NB4 (cell line): Measurements from ENCODE around the gene RHPN2.

Source experiments
- DNase-seq: peaks from one replicate; pipeline ENCODE4 v3.0.0; 2010; ENCODE audit warnings: low read depth
- H3K4me3 ChIP-seq: one replicate; pipeline ENCODE4 v1.5.1; 2011; ENCODE audit warnings: mild to moderate bottlenecking, low read depth, low read length, moderate library complexity
- MAX ChIP-seq: IDR thresholded peaks from 2 replicates; pipeline ENCODE4 v1.6.1; 2011; ENCODE audit warnings: low read depth, low read length
- MYC ChIP-seq: IDR thresholded peaks from 2 replicates; pipeline ENCODE4 v1.6.1; 2011; ENCODE audit warnings: low read depth, low read length
- POLR2A ChIP-seq: IDR thresholded peaks from 2 replicates; pipeline ENCODE4 v1.6.1; 2011; ENCODE audit warnings: mild to moderate bottlenecking; ENCODE audit not compliant: insufficient read length; ENCODE audit errors: extremely low read depth
- TF ChIP-seq, protein P1 (sequence below): IDR thresholded peaks from one replicate; pipeline ENCODE4 v1.5.1; 2012; ENCODE audit warnings: low read depth, low read length

Gene RHPN2

GRCh38 chr19:33093420-33094210 lies 28.9 kb upstream of the RHPN2 start:
- DNase-seq, result no peak
- no peak overlapping the region for H3K4me3 ChIP-seq
- TF ChIP-seq MAX (no peak), MYC (no peak), POLR2A (no peak)
- TF ChIP-seq, protein P1, sequence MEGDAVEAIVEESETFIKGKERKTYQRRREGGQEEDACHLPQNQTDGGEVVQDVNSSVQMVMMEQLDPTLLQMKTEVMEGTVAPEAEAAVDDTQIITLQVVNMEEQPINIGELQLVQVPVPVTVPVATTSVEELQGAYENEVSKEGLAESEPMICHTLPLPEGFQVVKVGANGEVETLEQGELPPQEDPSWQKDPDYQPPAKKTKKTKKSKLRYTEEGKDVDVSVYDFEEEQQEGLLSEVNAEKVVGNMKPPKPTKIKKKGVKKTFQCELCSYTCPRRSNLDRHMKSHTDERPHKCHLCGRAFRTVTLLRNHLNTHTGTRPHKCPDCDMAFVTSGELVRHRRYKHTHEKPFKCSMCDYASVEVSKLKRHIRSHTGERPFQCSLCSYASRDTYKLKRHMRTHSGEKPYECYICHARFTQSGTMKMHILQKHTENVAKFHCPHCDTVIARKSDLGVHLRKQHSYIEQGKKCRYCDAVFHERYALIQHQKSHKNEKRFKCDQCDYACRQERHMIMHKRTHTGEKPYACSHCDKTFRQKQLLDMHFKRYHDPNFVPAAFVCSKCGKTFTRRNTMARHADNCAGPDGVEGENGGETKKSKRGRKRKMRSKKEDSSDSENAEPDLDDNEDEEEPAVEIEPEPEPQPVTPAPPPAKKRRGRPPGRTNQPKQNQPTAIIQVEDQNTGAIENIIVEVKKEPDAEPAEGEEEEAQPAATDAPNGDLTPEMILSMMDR, result no peak

DNA sequence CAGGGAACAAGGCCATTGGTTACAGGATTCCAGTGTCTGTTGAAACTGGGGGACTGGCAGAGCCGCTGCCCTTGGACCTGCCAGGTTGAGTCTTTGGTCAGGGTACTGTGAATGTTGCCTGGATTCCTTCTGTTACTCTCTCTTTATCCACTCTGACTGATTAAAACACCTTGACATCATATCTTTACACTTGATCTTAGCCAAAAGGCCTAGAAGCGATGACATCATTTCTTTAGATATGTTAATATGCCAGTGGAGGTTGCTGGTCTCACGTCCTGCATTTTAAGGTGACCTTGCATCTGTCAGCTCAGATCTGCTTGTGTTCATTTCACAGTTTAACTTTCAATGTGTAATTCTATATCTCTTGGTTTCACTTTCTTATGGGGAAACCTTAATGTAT lies 25.5 kb upstream of the RHPN2 start:
- H3K4me3 ChIP-seq, result no peak overlapping the region
- no peak for DNase-seq
- TF ChIP-seq MAX (no peak), MYC (no peak), POLR2A (no peak)
- TF ChIP-seq, protein P1, result no peak

DNA sequence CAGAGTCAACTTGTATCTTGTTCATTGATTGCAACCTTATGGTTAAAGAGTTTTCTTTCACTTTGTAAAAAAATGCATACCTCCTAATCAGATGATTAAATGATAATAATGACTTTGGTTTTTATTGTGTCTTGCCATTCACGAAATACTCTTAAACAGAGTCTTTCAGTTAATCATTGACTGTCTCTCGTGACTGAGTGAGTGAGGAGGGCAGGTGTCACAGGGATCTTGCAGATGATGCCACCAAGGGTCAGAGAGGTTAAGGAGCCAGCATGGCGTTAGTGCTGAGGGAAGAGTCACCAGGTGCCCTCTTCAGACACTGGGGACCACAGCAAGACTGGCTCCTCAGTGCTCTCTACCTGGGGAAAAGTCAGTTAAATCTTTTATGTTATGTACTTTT lies 24.3 kb upstream of the RHPN2 start:
- H3K4me3 ChIP-seq, result no peak overlapping the region
- TF ChIP-seq POLR2A (no peak), MAX (no peak), MYC (no peak)
- TF ChIP-seq, protein P1, result no peak
- DNase-seq, result no peak

GRCh38 chr19:33086955-33087354 lies 22.3 kb upstream of the RHPN2 start:
- TF ChIP-seq, protein P1, result no peak
- TF ChIP-seq MYC, result no peak
- no peak for TF ChIP-seq POLR2A
- TF ChIP-seq MAX, result no peak
- DNase-seq, result no peak
- no peak overlapping the region for H3K4me3 ChIP-seq

DNA sequence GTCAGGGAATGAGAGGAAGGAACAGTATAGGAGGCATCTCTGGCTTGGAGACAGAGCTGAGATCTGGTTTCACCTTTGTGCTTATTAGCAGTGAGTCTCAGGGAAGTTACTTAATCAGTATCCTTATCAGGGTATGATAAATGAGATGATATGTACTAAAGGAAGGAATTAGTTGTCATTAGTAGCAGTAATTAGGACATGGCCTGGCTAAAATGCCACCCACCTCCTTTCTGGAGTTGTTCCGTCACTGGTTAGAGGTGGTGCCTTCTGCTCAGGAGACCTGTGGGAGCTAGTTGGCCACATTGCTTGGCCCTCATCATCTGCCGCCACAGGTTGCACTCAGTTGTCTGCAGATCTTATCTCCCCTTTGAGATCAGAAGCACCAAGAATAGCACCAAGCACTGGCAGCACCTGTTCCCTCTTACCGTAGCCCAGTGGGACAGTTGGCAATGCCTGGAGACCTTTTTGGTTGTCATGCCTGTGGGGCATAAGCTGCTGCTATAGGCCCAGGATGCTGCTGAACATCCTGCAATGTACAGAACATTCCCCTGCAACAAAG lies 21.0 kb upstream of the RHPN2 start:
- H3K4me3 ChIP-seq, result no peak overlapping the region
- DNase-seq, result no peak
- no peak for TF ChIP-seq MAX
- TF ChIP-seq, protein P1, result no peak
- no peak for TF ChIP-seq POLR2A
- TF ChIP-seq MYC, result no peak
